ENCODE results near the gene SUMF2. TPM values are rescaled to one million over a fixed set of nuclear protein-coding genes. Genes with fewer than 3 reads are reported as not detected.
"Not testable (repeated sequence)": the region's sequence is repeated elsewhere in the genome, so short reads cannot be mapped to it uniquely, and the experiment has no call there.

The SUMF2 gene
- total RNA-seq, 1 donor from 2014 or later = 59.3 TPM

- DNase-seq = no peak
- no peaks in the 10 kb centered on the region for H3K4me1 Mint-ChIP-seq (ENCODE audit: low read depth, unreplicated experiment)
- no peak for TF ChIP-seq CTCF (IDR thresholded peaks at IDR 0.05; ENCODE audit: partially characterized antibody, unreplicated experiment)
- no peak overlapping the region for H3K27ac Mint-ChIP-seq (ENCODE audit: unreplicated experiment)
- H3K4me3 Mint-ChIP-seq (ENCODE audit: unreplicated experiment) = no peak overlapping the region
- H3K9me3 Mint-ChIP-seq (ENCODE audit: unreplicated experiment) = peaks cover 4% of the 10 kb centered on the region
- H3K36me3 Mint-ChIP-seq (ENCODE audit: unreplicated experiment) = no peaks in the 10 kb centered on the region
- peaks cover 2% of the 10 kb centered on the region for H3K27me3 Mint-ChIP-seq (ENCODE audit: unreplicated experiment)
Measured at GRCh38 chr7:56046721-56047445, 17.2 kb upstream of the SUMF2 start.

- DNase-seq; H3K4me1 Mint-ChIP-seq (ENCODE audit: low read depth, unreplicated experiment); H3K27ac Mint-ChIP-seq (ENCODE audit: unreplicated experiment); H3K27me3 Mint-ChIP-seq (ENCODE audit: unreplicated experiment); H3K36me3 Mint-ChIP-seq (ENCODE audit: unreplicated experiment); H3K4me3 Mint-ChIP-seq (ENCODE audit: unreplicated experiment); H3K9me3 Mint-ChIP-seq (ENCODE audit: unreplicated experiment): not testable (repeated sequence)
Measured at GRCh38 chr7:56047446-56048116, 16.5 kb upstream of the SUMF2 start.

- DNase-seq = no peak
- Mint-ChIP-seq H3K4me1 (ENCODE audit: low read depth, unreplicated experiment) (peaks cover 4% of the 10 kb centered on the region), H3K4me3 (ENCODE audit: unreplicated experiment) (no peak overlapping the region), H3K27me3 (ENCODE audit: unreplicated experiment) (peaks cover 2% of the 10 kb centered on the region), H3K9me3 (ENCODE audit: unreplicated experiment) (peaks cover 3% of the 10 kb centered on the region), H3K27ac (ENCODE audit: unreplicated experiment) (no peak overlapping the region), H3K36me3 (ENCODE audit: unreplicated experiment) (no peaks in the 10 kb centered on the region)
- TF ChIP-seq CTCF (IDR thresholded peaks at IDR 0.05; ENCODE audit: partially characterized antibody, unreplicated experiment) = no peak
Measured at GRCh38 chr7:56048245-56048644, 15.8 kb upstream of the SUMF2 start.

- not testable (repeated sequence) for H3K36me3 Mint-ChIP-seq (ENCODE audit: unreplicated experiment); H3K27ac Mint-ChIP-seq (ENCODE audit: unreplicated experiment); H3K27me3 Mint-ChIP-seq (ENCODE audit: unreplicated experiment); H3K4me1 Mint-ChIP-seq (ENCODE audit: low read depth, unreplicated experiment); H3K4me3 Mint-ChIP-seq (ENCODE audit: unreplicated experiment); H3K9me3 Mint-ChIP-seq (ENCODE audit: unreplicated experiment); DNase-seq
Measured at GRCh38 chr7:56048763-56049162, 15.3 kb upstream of the SUMF2 start.

- no peak for DNase-seq
- H3K27ac Mint-ChIP-seq (ENCODE audit: unreplicated experiment) = peak overlapping the region; percentile 97
- H3K4me3 Mint-ChIP-seq (ENCODE audit: unreplicated experiment) = peak overlapping the region; percentile 98
- peaks cover 2% of the 10 kb centered on the region for H3K27me3 Mint-ChIP-seq (ENCODE audit: unreplicated experiment)
- peaks cover 9% of the 10 kb centered on the region for H3K4me1 Mint-ChIP-seq (ENCODE audit: low read depth, unreplicated experiment)
- peaks cover 3% of the 10 kb centered on the region for H3K9me3 Mint-ChIP-seq (ENCODE audit: unreplicated experiment)
- H3K36me3 Mint-ChIP-seq (ENCODE audit: unreplicated experiment) = no peaks in the 10 kb centered on the region
- no peak for TF ChIP-seq CTCF (IDR thresholded peaks at IDR 0.05; ENCODE audit: partially characterized antibody, unreplicated experiment)
Measured at GRCh38 chr7:56051053-56051338, 13.1 kb upstream of the SUMF2 start.

All from glutamatergic neuron (in vitro differentiated cells).